HEK293 (cell line): ENCODE measurements around the gene OLFM1.

ENCODE experiments used
- HOXC10 ChIP-seq: sonication (generic); formaldehyde crosslinking; IDR thresholded peaks from 2 replicates; pipeline ENCODE4 v1.8.1; 2023; ENCODE audit warnings: mild to moderate bottlenecking, missing genetic modification reagents
- ZNF10 ChIP-seq: fragments of 450-650 bp; formaldehyde crosslinking; IDR thresholded peaks from 2 replicates; pipeline ENCODE4 v1.5.1; 2017; ENCODE audit warnings: missing biosample characterization, missing genetic modification characterization
- ZNF221 ChIP-seq: fragments of 450-650 bp; formaldehyde crosslinking; IDR thresholded peaks from 2 replicates; pipeline ENCODE4 v1.5.1; 2017; ENCODE audit warnings: missing biosample characterization, missing genetic modification characterization, borderline replicate concordance
- ZNF24 ChIP-seq: fragments of 450-650 bp; formaldehyde crosslinking; IDR thresholded peaks from 2 replicates; pipeline ENCODE4 v1.5.1; 2016; ENCODE audit warnings: missing biosample characterization, missing genetic modification characterization
- ZNF248 ChIP-seq: fragments of 450-650 bp; formaldehyde crosslinking; IDR thresholded peaks from 2 replicates; pipeline ENCODE4 v1.5.1; 2017; ENCODE audit warnings: missing biosample characterization, missing genetic modification characterization
- ZNF530 ChIP-seq: fragments of 450-650 bp; formaldehyde crosslinking; IDR thresholded peaks from 2 replicates; pipeline ENCODE4 v1.5.1; 2016; ENCODE audit warnings: low read depth, missing biosample characterization, missing genetic modification characterization
- TF ChIP-seq, protein P1 (sequence below): fragments of 450-650 bp; formaldehyde crosslinking; IDR thresholded peaks from 2 replicates; pipeline ENCODE4 v1.5.1; 2016; ENCODE audit warnings: missing biosample characterization, missing genetic modification characterization
- TF ChIP-seq, protein P2 (sequence below): fragments of 450-650 bp; formaldehyde crosslinking; IDR thresholded peaks from 2 replicates; pipeline ENCODE4 v1.5.1; 2017; ENCODE audit warnings: missing biosample characterization, missing genetic modification characterization
- TF ChIP-seq, protein P3 (sequence below): fragments of 450-650 bp; formaldehyde crosslinking; IDR thresholded peaks from 2 replicates; pipeline ENCODE4 v1.5.1; 2016; ENCODE audit warnings: missing biosample characterization, missing genetic modification characterization
- TF ChIP-seq, protein P4 (sequence below): fragments of 450-650 bp; formaldehyde crosslinking; IDR thresholded peaks from 2 replicates; pipeline ENCODE4 v1.5.1; 2016; ENCODE audit warnings: missing biosample characterization, missing genetic modification characterization
- TF ChIP-seq, protein P5 (sequence below): fragments of 450-650 bp; formaldehyde crosslinking; IDR thresholded peaks from 2 replicates; pipeline ENCODE4 v1.5.1; 2016; ENCODE audit warnings: missing biosample characterization, missing genetic modification characterization, low read depth

DNA sequence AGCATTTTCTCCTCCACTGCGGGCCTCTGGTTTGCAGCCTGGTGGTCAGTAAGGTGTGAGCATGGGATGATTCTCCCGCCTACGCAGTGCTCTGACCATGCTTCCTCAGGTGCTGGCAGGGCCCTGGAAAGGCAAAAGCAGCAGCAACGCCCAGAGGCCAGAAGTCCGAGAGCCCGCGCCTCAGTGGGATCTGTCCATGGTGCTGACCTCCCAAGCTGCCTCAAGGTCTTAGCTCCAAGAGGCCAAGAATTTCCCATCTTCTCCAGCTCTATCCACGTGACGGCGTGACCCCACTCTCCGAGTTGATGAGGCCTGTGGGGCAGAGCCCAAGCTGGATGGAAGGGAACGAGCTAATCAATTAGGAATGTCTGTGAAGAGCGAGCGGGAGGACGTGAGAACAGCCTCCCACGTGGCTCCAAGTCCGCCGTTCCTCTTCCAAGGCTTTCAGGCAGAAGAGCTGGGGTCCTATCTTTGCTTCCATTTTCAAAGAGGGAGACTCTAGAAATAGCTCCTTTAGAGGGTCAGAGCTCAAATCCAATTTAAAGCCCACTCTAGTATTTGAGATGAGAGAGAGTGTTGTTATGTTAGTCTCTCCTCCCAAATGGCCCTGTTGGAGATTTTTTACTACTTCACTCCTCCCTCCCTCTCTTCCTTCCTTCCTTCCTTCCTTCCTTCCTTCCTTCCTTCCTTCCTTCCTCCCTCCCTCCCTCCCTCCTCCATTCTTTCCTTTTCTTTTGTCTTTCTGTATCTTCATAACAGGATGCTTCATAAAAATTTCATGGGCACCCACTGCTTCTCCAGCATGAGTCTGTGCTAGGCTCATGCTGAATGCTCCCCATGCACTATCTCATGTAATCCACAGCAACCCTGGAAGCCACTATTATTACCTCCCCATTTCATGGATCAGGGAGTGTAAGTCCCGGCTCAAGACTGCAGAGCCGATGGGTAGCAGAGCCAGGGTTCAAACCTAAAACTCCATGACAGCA lies 69.3 kb downstream of the OLFM1 start:
- TF ChIP-seq, protein P1, sequence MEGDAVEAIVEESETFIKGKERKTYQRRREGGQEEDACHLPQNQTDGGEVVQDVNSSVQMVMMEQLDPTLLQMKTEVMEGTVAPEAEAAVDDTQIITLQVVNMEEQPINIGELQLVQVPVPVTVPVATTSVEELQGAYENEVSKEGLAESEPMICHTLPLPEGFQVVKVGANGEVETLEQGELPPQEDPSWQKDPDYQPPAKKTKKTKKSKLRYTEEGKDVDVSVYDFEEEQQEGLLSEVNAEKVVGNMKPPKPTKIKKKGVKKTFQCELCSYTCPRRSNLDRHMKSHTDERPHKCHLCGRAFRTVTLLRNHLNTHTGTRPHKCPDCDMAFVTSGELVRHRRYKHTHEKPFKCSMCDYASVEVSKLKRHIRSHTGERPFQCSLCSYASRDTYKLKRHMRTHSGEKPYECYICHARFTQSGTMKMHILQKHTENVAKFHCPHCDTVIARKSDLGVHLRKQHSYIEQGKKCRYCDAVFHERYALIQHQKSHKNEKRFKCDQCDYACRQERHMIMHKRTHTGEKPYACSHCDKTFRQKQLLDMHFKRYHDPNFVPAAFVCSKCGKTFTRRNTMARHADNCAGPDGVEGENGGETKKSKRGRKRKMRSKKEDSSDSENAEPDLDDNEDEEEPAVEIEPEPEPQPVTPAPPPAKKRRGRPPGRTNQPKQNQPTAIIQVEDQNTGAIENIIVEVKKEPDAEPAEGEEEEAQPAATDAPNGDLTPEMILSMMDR (tag by site-specific recombination), result no peak
- TF ChIP-seq, protein P2, sequence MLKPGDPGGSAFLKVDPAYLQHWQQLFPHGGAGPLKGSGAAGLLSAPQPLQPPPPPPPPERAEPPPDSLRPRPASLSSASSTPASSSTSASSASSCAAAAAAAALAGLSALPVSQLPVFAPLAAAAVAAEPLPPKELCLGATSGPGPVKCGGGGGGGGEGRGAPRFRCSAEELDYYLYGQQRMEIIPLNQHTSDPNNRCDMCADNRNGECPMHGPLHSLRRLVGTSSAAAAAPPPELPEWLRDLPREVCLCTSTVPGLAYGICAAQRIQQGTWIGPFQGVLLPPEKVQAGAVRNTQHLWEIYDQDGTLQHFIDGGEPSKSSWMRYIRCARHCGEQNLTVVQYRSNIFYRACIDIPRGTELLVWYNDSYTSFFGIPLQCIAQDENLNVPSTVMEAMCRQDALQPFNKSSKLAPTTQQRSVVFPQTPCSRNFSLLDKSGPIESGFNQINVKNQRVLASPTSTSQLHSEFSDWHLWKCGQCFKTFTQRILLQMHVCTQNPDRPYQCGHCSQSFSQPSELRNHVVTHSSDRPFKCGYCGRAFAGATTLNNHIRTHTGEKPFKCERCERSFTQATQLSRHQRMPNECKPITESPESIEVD (tag by site-specific recombination), result no peak
- TF ChIP-seq ZNF10, result no peak
- no peak for TF ChIP-seq ZNF530 (tag by site-specific recombination)
- no peak for TF ChIP-seq ZNF221 (tag by site-specific recombination)
- TF ChIP-seq, protein P3, sequence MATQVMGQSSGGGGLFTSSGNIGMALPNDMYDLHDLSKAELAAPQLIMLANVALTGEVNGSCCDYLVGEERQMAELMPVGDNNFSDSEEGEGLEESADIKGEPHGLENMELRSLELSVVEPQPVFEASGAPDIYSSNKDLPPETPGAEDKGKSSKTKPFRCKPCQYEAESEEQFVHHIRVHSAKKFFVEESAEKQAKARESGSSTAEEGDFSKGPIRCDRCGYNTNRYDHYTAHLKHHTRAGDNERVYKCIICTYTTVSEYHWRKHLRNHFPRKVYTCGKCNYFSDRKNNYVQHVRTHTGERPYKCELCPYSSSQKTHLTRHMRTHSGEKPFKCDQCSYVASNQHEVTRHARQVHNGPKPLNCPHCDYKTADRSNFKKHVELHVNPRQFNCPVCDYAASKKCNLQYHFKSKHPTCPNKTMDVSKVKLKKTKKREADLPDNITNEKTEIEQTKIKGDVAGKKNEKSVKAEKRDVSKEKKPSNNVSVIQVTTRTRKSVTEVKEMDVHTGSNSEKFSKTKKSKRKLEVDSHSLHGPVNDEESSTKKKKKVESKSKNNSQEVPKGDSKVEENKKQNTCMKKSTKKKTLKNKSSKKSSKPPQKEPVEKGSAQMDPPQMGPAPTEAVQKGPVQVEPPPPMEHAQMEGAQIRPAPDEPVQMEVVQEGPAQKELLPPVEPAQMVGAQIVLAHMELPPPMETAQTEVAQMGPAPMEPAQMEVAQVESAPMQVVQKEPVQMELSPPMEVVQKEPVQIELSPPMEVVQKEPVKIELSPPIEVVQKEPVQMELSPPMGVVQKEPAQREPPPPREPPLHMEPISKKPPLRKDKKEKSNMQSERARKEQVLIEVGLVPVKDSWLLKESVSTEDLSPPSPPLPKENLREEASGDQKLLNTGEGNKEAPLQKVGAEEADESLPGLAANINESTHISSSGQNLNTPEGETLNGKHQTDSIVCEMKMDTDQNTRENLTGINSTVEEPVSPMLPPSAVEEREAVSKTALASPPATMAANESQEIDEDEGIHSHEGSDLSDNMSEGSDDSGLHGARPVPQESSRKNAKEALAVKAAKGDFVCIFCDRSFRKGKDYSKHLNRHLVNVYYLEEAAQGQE (tag by site-specific recombination), result peak; percentile 98
- TF ChIP-seq, protein P4, sequence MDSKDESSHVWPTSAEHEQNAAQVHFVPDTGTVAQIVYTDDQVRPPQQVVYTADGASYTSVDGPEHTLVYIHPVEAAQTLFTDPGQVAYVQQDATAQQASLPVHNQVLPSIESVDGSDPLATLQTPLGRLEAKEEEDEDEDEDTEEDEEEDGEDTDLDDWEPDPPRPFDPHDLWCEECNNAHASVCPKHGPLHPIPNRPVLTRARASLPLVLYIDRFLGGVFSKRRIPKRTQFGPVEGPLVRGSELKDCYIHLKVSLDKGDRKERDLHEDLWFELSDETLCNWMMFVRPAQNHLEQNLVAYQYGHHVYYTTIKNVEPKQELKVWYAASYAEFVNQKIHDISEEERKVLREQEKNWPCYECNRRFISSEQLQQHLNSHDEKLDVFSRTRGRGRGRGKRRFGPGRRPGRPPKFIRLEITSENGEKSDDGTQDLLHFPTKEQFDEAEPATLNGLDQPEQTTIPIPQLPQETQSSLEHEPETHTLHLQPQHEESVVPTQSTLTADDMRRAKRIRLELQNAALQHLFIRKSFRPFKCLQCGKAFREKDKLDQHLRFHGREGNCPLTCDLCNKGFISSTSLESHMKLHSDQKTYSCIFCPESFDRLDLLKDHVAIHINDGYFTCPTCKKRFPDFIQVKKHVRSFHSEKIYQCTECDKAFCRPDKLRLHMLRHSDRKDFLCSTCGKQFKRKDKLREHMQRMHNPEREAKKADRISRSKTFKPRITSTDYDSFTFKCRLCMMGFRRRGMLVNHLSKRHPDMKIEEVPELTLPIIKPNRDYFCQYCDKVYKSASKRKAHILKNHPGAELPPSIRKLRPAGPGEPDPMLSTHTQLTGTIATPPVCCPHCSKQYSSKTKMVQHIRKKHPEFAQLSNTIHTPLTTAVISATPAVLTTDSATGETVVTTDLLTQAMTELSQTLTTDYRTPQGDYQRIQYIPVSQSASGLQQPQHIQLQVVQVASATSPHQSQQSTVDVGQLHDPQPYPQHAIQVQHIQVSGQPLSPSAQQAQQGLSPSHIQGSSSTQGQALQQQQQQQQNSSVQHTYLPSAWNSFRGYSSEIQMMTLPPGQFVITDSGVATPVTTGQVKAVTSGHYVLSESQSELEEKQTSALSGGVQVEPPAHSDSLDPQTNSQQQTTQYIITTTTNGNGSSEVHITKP (tag by site-specific recombination), result no peak
- TF ChIP-seq ZNF248, result no peak
- TF ChIP-seq HOXC10 (CRISPR knock-in tag), result no peak
- TF ChIP-seq ZNF24 (tag by site-specific recombination), result no peak
- TF ChIP-seq, protein P5, sequence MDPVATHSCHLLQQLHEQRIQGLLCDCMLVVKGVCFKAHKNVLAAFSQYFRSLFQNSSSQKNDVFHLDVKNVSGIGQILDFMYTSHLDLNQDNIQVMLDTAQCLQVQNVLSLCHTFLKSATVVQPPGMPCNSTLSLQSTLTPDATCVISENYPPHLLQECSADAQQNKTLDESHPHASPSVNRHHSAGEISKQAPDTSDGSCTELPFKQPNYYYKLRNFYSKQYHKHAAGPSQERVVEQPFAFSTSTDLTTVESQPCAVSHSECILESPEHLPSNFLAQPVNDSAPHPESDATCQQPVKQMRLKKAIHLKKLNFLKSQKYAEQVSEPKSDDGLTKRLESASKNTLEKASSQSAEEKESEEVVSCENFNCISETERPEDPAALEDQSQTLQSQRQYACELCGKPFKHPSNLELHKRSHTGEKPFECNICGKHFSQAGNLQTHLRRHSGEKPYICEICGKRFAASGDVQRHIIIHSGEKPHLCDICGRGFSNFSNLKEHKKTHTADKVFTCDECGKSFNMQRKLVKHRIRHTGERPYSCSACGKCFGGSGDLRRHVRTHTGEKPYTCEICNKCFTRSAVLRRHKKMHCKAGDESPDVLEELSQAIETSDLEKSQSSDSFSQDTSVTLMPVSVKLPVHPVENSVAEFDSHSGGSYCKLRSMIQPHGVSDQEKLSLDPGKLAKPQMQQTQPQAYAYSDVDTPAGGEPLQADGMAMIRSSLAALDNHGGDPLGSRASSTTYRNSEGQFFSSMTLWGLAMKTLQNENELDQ (tag by site-specific recombination), result no peak
